K562 (cell line): ENCODE data around the gene NFILZ.

ENCODE experiments used
- AFF1 ChIP-seq, 2 experiments: fragments of 450-650 bp; IDR thresholded peaks; 2 replicates each; pipeline ENCODE4 v1.6.1; 2018; ENCODE audit warnings: mild to moderate bottlenecking in 2 of 2, low read depth in 1 of 2; ENCODE audit not compliant: partially characterized antibody in 2 of 2
- BACH1 ChIP-seq: fragments of 200-800 bp; sonication (Bioruptor generic); IDR thresholded peaks from 2 replicates; pipeline ENCODE4 v1.6.1; 2016; ENCODE audit warnings: missing genetic modification characterization, missing compliant biosample characterization
- CHD4 ChIP-seq: fragments of 200-600 bp; sonication (generic); IDR thresholded peaks from 3 replicates; pipeline ENCODE4 v1.6.1; 2012; ENCODE audit warnings: low read depth, mild to moderate bottlenecking, mixed read lengths, low read length, inconsistent platforms; ENCODE audit not compliant: insufficient read depth, insufficient replicate concordance, poor library complexity, severe bottlenecking
- CTCF ChIP-seq, 3 experiments: IDR thresholded peaks in 2 of 3; conservative IDR thresholded peaks in 1 of 3; 2 replicates each; pipeline ENCODE4 v1.5.1; 2011 to 2012; ENCODE audit warnings: low read length in 3 of 3, mild to moderate bottlenecking in 3 of 3, control low read depth in 2 of 3, improper control_type of control experiment in 1 of 3, inconsistent platforms in 1 of 3, low read depth in 1 of 3, mixed read lengths in 1 of 3, moderate library complexity in 1 of 3; ENCODE audit not compliant: insufficient read depth in 2 of 3
- GABPB1 ChIP-seq: sonication (generic); formaldehyde crosslinking; IDR thresholded peaks from 2 replicates; pipeline ENCODE4 v1.8.0; 2022; ENCODE audit warnings: mild to moderate bottlenecking, missing genetic modification reagents
- JUN ChIP-seq, 2 experiments: sonication (generic) in 1 of 2; formaldehyde crosslinking in 1 of 2; IDR thresholded peaks; 2 replicates each; pipeline versions ENCODE4 v1.6.1 to v1.8.0; 2012 to 2022; ENCODE audit warnings: borderline replicate concordance in 2 of 2, mild to moderate bottlenecking in 2 of 2, improper control_type of control experiment in 1 of 2, low read depth in 1 of 2, low read length in 1 of 2, missing genetic modification reagents in 1 of 2
- NFYB ChIP-seq: IDR thresholded peaks from 2 replicates; pipeline ENCODE4 v1.6.1; 2011; ENCODE audit warnings: mild to moderate bottlenecking, moderate library complexity; ENCODE audit not compliant: insufficient read length; ENCODE audit errors: extremely low read depth
- POLR2AphosphoS5 ChIP-seq: IDR thresholded peaks from 2 replicates; pipeline ENCODE4 v1.6.1; 2011; ENCODE audit warnings: mild to moderate bottlenecking, low read depth, low read length, moderate library complexity; ENCODE audit not compliant: control insufficient read depth, insufficient read depth
- ZNF253 ChIP-seq: fragments of 250-450 bp; sonication (Bioruptor Pico); conservative IDR thresholded peaks from 2 replicates; pipeline ENCODE4 v1.6.1; 2021; ENCODE audit warnings: mild to moderate bottlenecking

DNA sequence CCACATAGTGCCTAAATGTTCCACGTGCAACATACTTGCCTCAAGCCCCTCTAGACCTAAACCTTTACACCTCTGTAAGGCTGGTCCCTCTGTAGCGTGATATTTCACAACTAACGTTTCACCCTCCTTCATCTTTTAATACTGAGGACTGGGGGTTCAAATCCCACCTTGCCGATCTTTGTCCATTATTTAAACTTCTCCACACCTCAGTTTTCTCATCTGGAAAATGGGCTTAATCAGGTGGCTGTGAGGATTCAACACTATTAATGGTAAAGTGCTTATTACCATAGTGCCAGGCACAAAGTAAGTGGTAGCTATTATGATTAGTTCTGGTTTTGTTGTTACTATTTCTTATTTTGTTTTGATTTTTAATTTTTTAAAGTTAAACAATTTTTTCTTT is 12.4 kb upstream of the NFILZ start:
- TF ChIP-seq AFF1 (IDR thresholded peaks at IDR 0.05; ENCODE audit: low read depth in 1 of 2, partially characterized antibody in 2 of 2) (no peak), NFYB (no peak), GABPB1 (CRISPR knock-in tag) (no peak), ZNF253 (CRISPR knock-in tag) (no peak), CTCF (IDR thresholded peaks at IDR 0.05 in 2 of 3, conservative IDR thresholded peaks at IDR 0.05 in 1 of 3; ENCODE audit: insufficient read depth in 2 of 3, low read depth in 1 of 3, low read length in 3 of 3) (no peak), CHD4 (no peak), POLR2AphosphoS5 (no peak), BACH1 (tag) (no peak), JUN (IDR thresholded peaks at IDR 0.05; ENCODE audit: borderline replicate concordance, low read depth, low read length) (no peak), JUN (CRISPR knock-in tag; IDR thresholded peaks at IDR 0.05; ENCODE audit: borderline replicate concordance) (no peak)
